A673 (cell line): ENCODE measurements around the gene INHBE.

Experiments
- EZH2 ChIP-seq: fragments of 200-600 bp; sonication (generic); IDR thresholded peaks from 2 replicates; pipeline ENCODE4 v1.6.1; 2017; ENCODE audit warnings: borderline replicate concordance, low read depth, mild to moderate bottlenecking, mixed read lengths, antibody characterized with exemption, low read length; ENCODE audit not compliant: poor library complexity, severe bottlenecking
- TF ChIP-seq, protein P1 (sequence below): fragments of 300-800, 200-600 bp; sonication (generic); conservative IDR thresholded peaks from 2 replicates; pipeline ENCODE4 v1.5.1; 2017; ENCODE audit warnings: low read depth, mild to moderate bottlenecking, antibody characterized with exemption, low read length, moderate library complexity, mixed read lengths

- TF ChIP-seq, protein P1, sequence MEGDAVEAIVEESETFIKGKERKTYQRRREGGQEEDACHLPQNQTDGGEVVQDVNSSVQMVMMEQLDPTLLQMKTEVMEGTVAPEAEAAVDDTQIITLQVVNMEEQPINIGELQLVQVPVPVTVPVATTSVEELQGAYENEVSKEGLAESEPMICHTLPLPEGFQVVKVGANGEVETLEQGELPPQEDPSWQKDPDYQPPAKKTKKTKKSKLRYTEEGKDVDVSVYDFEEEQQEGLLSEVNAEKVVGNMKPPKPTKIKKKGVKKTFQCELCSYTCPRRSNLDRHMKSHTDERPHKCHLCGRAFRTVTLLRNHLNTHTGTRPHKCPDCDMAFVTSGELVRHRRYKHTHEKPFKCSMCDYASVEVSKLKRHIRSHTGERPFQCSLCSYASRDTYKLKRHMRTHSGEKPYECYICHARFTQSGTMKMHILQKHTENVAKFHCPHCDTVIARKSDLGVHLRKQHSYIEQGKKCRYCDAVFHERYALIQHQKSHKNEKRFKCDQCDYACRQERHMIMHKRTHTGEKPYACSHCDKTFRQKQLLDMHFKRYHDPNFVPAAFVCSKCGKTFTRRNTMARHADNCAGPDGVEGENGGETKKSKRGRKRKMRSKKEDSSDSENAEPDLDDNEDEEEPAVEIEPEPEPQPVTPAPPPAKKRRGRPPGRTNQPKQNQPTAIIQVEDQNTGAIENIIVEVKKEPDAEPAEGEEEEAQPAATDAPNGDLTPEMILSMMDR, result no peak
- TF ChIP-seq EZH2, result no peak
These were observed 13.2 kb upstream of the INHBE start for GRCh38 chr12:57441846-57442427.
